K562 (cell line): Measurements from ENCODE around the gene SGO1. TPM values are rescaled to one million over a fixed set of nuclear protein-coding genes. Genes with fewer than 3 reads are reported as not detected.

Source experiments
- CEBPG ChIP-seq, 3 experiments: fragments of 200-800 bp in 1 of 3; sonication (Bioruptor generic) in 1 of 3; sonication (generic) in 1 of 3; formaldehyde crosslinking in 1 of 3; IDR thresholded peaks in 2 of 3; conservative IDR thresholded peaks in 1 of 3; 2 replicates each; pipeline versions ENCODE4 v1.6.1 to v1.8.0; 2016 to 2022; ENCODE audit warnings: missing compliant biosample characterization in 2 of 3, missing genetic modification characterization in 2 of 3, mild to moderate bottlenecking in 1 of 3, missing genetic modification reagents in 1 of 3
- GATA2 ChIP-seq: sonication (generic); formaldehyde crosslinking; IDR thresholded peaks from 2 replicates; pipeline ENCODE4 v1.4.0; 2020; ENCODE audit warnings: mild to moderate bottlenecking, missing genetic modification reagents
- HDAC2 ChIP-seq: fragments of 450-650 bp; IDR thresholded peaks from 2 replicates; pipeline ENCODE4 v1.6.1; 2016; ENCODE audit warnings: mild to moderate bottlenecking
- HMGN3 ChIP-seq: IDR thresholded peaks from 2 replicates; pipeline ENCODE4 v1.6.1; 2011; ENCODE audit warnings: borderline replicate concordance, low read depth, mild to moderate bottlenecking, mixed read lengths, low read length; ENCODE audit not compliant: insufficient read length; ENCODE audit errors: extremely low read depth
- HSF4 ChIP-seq: fragments of 250-450 bp; sonication (Bioruptor Pico); IDR thresholded peaks from 2 replicates; pipeline ENCODE4 v2.1.2; 2022; ENCODE audit warnings: mild to moderate bottlenecking, moderate library complexity, borderline replicate concordance
- LCOR ChIP-seq: sonication (generic); formaldehyde crosslinking; IDR thresholded peaks from 2 replicates; pipeline ENCODE4 v1.8.0; 2022; ENCODE audit warnings: mild to moderate bottlenecking, missing genetic modification reagents
- PBX2 ChIP-seq, 2 experiments: IDR thresholded peaks in 1 of 2; conservative IDR thresholded peaks in 1 of 2; 2 replicates each; pipeline ENCODE4 v1.6.1; 2016; ENCODE audit warnings: low read depth in 2 of 2, mild to moderate bottlenecking in 1 of 2, missing compliant biosample characterization in 1 of 2, missing genetic modification characterization in 1 of 2, moderate library complexity in 1 of 2
- PRMT5 ChIP-seq: sonication (generic); formaldehyde crosslinking; IDR thresholded peaks from 2 replicates; pipeline ENCODE4 v1.5.0; 2020; ENCODE audit warnings: missing genetic modification reagents
- SIN3B ChIP-seq: fragments of 450-650 bp; IDR thresholded peaks from 2 replicates; pipeline ENCODE4 v1.6.1; 2017; ENCODE audit warnings: low read depth, mild to moderate bottlenecking, moderate library complexity
- SMAD3 ChIP-seq: fragments of 450-650 bp; formaldehyde crosslinking; conservative IDR thresholded peaks from 2 replicates; pipeline ENCODE4 v1.4.0; 2020; ENCODE audit warnings: mild to moderate bottlenecking
- SMC3 ChIP-seq: conservative IDR thresholded peaks from 2 replicates; pipeline ENCODE4 v1.6.1; 2011; ENCODE audit warnings: low read depth, low read length, improper control_type of control experiment; ENCODE audit not compliant: insufficient read depth
- SREBF1 ChIP-seq: fragments of 150-350 bp; IDR thresholded peaks from 2 replicates; pipeline ENCODE4 v1.6.1; 2014; ENCODE audit warnings: antibody characterized with exemption, low read depth, low read length, borderline replicate concordance
- SUPT5H ChIP-seq: fragments of 450-650 bp; IDR thresholded peaks from 2 replicates; pipeline ENCODE4 v1.6.1; 2016
- THRAP3 ChIP-seq: fragments of 450-650 bp; IDR thresholded peaks from 2 replicates; pipeline ENCODE4 v1.6.1; 2016; ENCODE audit warnings: mild to moderate bottlenecking, inconsistent platforms, borderline replicate concordance
- TOE1 ChIP-seq, 2 experiments: fragments of 450-650 bp in 1 of 2; sonication (generic) in 1 of 2; formaldehyde crosslinking in 1 of 2; IDR thresholded peaks; 2 replicates each; pipeline versions ENCODE4 v1.7.1 to v1.8.0; 2016 to 2022; ENCODE audit warnings: borderline replicate concordance in 2 of 2, mild to moderate bottlenecking in 2 of 2, antibody characterized with exemption in 1 of 2, inconsistent platforms in 1 of 2, low read depth in 1 of 2, missing genetic modification reagents in 1 of 2, moderate library complexity in 1 of 2
- ZNF146 ChIP-seq: IDR thresholded peaks from one replicate; pipeline ENCODE4 v1.6.1; 2018; ENCODE audit warnings: missing compliant biosample characterization; ENCODE audit not compliant: unreplicated experiment
- ZNF232 ChIP-seq: sonication (generic); formaldehyde crosslinking; IDR thresholded peaks from 2 replicates; pipeline ENCODE4 v1.8.0; 2022; ENCODE audit warnings: mild to moderate bottlenecking, missing genetic modification reagents
- ZNF253 ChIP-seq: fragments of 250-450 bp; sonication (Bioruptor Pico); conservative IDR thresholded peaks from 2 replicates; pipeline ENCODE4 v1.6.1; 2021; ENCODE audit warnings: mild to moderate bottlenecking
- polyA plus RNA-seq, 8 experiments: library from polyadenylated mRNA; depleted of rRNA in 4 of 8; stranded (reverse) in 5 of 8; unstranded in 3 of 8; fragments of >200 nt; fragmentation: Nextera tagmentation in 2 of 8; fragmentation: Illumina TruSeq in 1 of 8; extraction: Ambion mirVana in 2 of 8; extraction: Trizol in 1 of 8; gene quantifications; 2 replicates each; pipeline versions ENCODE4 v1.2.1 to v1.2.3, GENCODE V29; 2011 to 2014; ENCODE audit warnings: inconsistent platforms in 1 of 8, missing spikeins in 1 of 8
- total RNA-seq, 7 experiments: library from RNA; depleted of rRNA in 6 of 7; stranded (reverse); fragments of >200 nt in 6 of 7; fragmentation: Illumina TruSeq in 2 of 7; extraction: Trizol in 2 of 7; gene quantifications; 2 replicates each; pipeline versions ENCODE4 v1.2.1 to v1.2.3, GENCODE V29; 2011 to 2021; ENCODE audit warnings: low replicate concordance in 1 of 7
- TF ChIP-seq, protein P1 (sequence below): fragments of 250-450 bp; sonication (Bioruptor Pico); IDR thresholded peaks from 2 replicates; pipeline ENCODE4 v1.4.0; 2020
- TF ChIP-seq, protein P2 (sequence below): fragments of 200-400 bp; formaldehyde crosslinking; IDR thresholded peaks from 2 replicates; pipeline ENCODE4 v1.6.1; 2017; ENCODE audit warnings: mild to moderate bottlenecking, low read depth, low read length, moderate library complexity

SGO1 gene
- total and polyA plus RNA-seq, 9 of the 15 experiments (the other 6 are each of a cell fraction or from before 2014, with no cell fraction given) = 13.7 to 57.3 (median 28.2) TPM

- TF ChIP-seq THRAP3 (no peak), TOE1 (IDR thresholded peaks at IDR 0.05; ENCODE audit: borderline replicate concordance) (peak; percentile 100), TOE1 (CRISPR knock-in tag; IDR thresholded peaks at IDR 0.05; ENCODE audit: borderline replicate concordance, low read depth) (peak; percentile 57; the same call in 1 of the 2 replicates), HSF4 (CRISPR knock-in tag) (no peak), ZNF232 (CRISPR knock-in tag) (no peak), HMGN3 (peak; percentile 91), SREBF1 (peak; percentile 79; the same call in 1 of the 2 replicates), HDAC2 (peak; percentile 67; the same call in 1 of the 2 replicates), ZNF146 (CRISPR knock-in tag) (no peak), ZNF253 (CRISPR knock-in tag) (no peak), PBX2 (CRISPR knock-in tag; IDR thresholded peaks at IDR 0.05; ENCODE audit: low read depth) (no peak), PBX2 (tag; conservative IDR thresholded peaks at IDR 0.05; ENCODE audit: low read depth) (0 out of 2 replicates have a peak, but pooled peaks have one; percentile 25), LCOR (CRISPR knock-in tag) (peak; percentile 91), SMAD3 (CRISPR knock-in tag) (0 out of 2 replicates have a peak, but pooled peaks have one; percentile 33), CEBPG (CRISPR knock-in tag; IDR thresholded peaks at IDR 0.05) (no peak), CEBPG (tag; conservative IDR thresholded peaks at IDR 0.05 in 1 of 2, IDR thresholded peaks at IDR 0.05 in 1 of 2) (no peak), SMC3 (no peak), SUPT5H (peak; percentile 96), PRMT5 (CRISPR knock-in tag) (no peak), GATA2 (no peak), SIN3B (peak; percentile 82)
- TF ChIP-seq, protein P1, sequence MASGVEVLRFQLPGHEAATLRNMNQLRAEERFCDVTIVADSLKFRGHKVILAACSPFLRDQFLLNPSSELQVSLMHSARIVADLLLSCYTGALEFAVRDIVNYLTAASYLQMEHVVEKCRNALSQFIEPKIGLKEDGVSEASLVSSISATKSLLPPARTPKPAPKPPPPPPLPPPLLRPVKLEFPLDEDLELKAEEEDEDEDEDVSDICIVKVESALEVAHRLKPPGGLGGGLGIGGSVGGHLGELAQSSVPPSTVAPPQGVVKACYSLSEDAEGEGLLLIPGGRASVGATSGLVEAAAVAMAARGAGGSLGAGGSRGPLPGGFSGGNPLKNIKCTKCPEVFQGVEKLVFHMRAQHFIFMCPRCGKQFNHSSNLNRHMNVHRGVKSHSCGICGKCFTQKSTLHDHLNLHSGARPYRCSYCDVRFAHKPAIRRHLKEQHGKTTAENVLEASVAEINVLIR (CRISPR knock-in tag) = peak; percentile 77
- TF ChIP-seq, protein P2, sequence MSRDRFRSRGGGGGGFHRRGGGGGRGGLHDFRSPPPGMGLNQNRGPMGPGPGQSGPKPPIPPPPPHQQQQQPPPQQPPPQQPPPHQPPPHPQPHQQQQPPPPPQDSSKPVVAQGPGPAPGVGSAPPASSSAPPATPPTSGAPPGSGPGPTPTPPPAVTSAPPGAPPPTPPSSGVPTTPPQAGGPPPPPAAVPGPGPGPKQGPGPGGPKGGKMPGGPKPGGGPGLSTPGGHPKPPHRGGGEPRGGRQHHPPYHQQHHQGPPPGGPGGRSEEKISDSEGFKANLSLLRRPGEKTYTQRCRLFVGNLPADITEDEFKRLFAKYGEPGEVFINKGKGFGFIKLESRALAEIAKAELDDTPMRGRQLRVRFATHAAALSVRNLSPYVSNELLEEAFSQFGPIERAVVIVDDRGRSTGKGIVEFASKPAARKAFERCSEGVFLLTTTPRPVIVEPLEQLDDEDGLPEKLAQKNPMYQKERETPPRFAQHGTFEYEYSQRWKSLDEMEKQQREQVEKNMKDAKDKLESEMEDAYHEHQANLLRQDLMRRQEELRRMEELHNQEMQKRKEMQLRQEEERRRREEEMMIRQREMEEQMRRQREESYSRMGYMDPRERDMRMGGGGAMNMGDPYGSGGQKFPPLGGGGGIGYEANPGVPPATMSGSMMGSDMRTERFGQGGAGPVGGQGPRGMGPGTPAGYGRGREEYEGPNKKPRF = no peak
Measured at GRCh38 chr3:20185679-20186599, at the start of gene SGO1 (continued).
